Effector memory CD4-positive, alpha-beta T cell (primary cell): Measurements from ENCODE around the gene CERS1.

ENCODE experiments used
- DNase-seq, 3 donors: peaks; one replicate each; pipeline ENCODE4 v3.0.0-alpha.2; 2020
- H3K27ac ChIP-seq: 2 replicates; pipeline ENCODE4 v1.7.0; 2013; ENCODE audit warnings: mild to moderate bottlenecking, low read length, moderate library complexity; ENCODE audit not compliant: insufficient read depth, poor library complexity, severe bottlenecking
- H3K27me3 ChIP-seq: replicated peaks from 2 replicates; pipeline ENCODE4 v1.7.0; 2013; ENCODE audit warnings: mild to moderate bottlenecking, low read length; ENCODE audit not compliant: insufficient read depth, control insufficient read depth, poor library complexity, severe bottlenecking
- H3K36me3 ChIP-seq: 2 replicates; pipeline ENCODE4 v1.7.0; 2013; ENCODE audit warnings: mild to moderate bottlenecking, low read length, moderate library complexity; ENCODE audit not compliant: control insufficient read depth, insufficient read depth
- H3K4me1 ChIP-seq: 2 replicates; pipeline ENCODE4 v1.7.0; 2013; ENCODE audit warnings: low read length, mild to moderate bottlenecking; ENCODE audit not compliant: control insufficient read depth, insufficient read depth, poor library complexity, severe bottlenecking
- H3K4me3 ChIP-seq: 2 replicates; pipeline ENCODE4 v1.7.0; 2013; ENCODE audit warnings: low read length, low read depth, mild to moderate bottlenecking; ENCODE audit not compliant: insufficient read depth, poor library complexity, severe bottlenecking
- H3K9me3 ChIP-seq: 2 replicates; pipeline ENCODE4 v1.7.0; 2013; ENCODE audit warnings: mild to moderate bottlenecking, low read length, moderate library complexity; ENCODE audit not compliant: control insufficient read depth
- total RNA-seq, 3 donors: gene quantifications; one replicate each; lab custom pipeline; 2026; lab: John Stamatoyannopoulos, UW

The CERS1 gene
- total RNA-seq, result 0 to 0.19 (median 0.17) reads per million in 3 donors

GRCh38 chr19:18895824-18896341 lies at the start of gene CERS1:
CERS1 (minus strand) TSS chr19:18896158; CDS start chr19:18896072, 86 bp downstream.
- no peak for DNase-seq
- Histone ChIP-seq H3K4me3 (no peak within 1 kb of the TSS), H3K27me3 (peaks cover 16% of the 10 kb centered on the region)

GRCh38 chr19:18945297-18945696 lies 49.3 kb upstream of the CERS1 start:
- Histone ChIP-seq H3K9me3 (no peaks in the 10 kb centered on the region), H3K4me3 (no peak overlapping the region), H3K27me3 (peaks cover 6% of the 10 kb centered on the region), H3K27ac (no peak overlapping the region), H3K4me1 (peaks cover 5% of the 10 kb centered on the region), H3K36me3 (no peaks in the 10 kb centered on the region)
- no peak for DNase-seq

More at GRCh38 chr19:18895824-18896341, at the start of gene CERS1:
- Histone ChIP-seq H3K9me3 (no peaks in the 10 kb centered on the region), H3K4me1 (peaks cover 9% of the 10 kb centered on the region), H3K27ac (no peak within 1 kb of the TSS), H3K36me3 (peaks cover 19% of the 10 kb centered on the region)

- H3K4me1 ChIP-seq, result peaks cover 11% of the 10 kb centered on the region
- H3K36me3 ChIP-seq, result no peaks in the 10 kb centered on the region
- DNase-seq, result no peak
These were observed 47.5 kb upstream of the CERS1 start for GRCh38 chr19:18943465-18943864.

GRCh38 chr19:18942692-18943091 lies 46.7 kb upstream of the CERS1 start:
- Histone ChIP-seq H3K4me3 (no peak overlapping the region), H3K27me3 (peaks cover 9% of the 10 kb centered on the region), H3K4me1 (peaks cover 11% of the 10 kb centered on the region), H3K27ac (no peak overlapping the region), H3K9me3 (no peaks in the 10 kb centered on the region), H3K36me3 (no peaks in the 10 kb centered on the region)
- DNase-seq, result no peak

More at GRCh38 chr19:18943465-18943864, 47.5 kb upstream of the CERS1 start:
- H3K27ac ChIP-seq, result no peak overlapping the region
- peaks cover 9% of the 10 kb centered on the region for H3K27me3 ChIP-seq
- H3K4me3 ChIP-seq, result no peak overlapping the region
- H3K9me3 ChIP-seq, result no peaks in the 10 kb centered on the region

- DNase-seq, result no peak
- no peaks in the 10 kb centered on the region for H3K9me3 ChIP-seq
- H3K27me3 ChIP-seq, result peaks cover 9% of the 10 kb centered on the region
- H3K36me3 ChIP-seq, result no peaks in the 10 kb centered on the region
- H3K4me3 ChIP-seq, result no peak overlapping the region
- peaks cover 11% of the 10 kb centered on the region for H3K4me1 ChIP-seq
- no peak overlapping the region for H3K27ac ChIP-seq
These were observed 45.8 kb upstream of the CERS1 start for GRCh38 chr19:18941628-18942354.

GRCh38 chr19:18940769-18941627 lies 45.0 kb upstream of the CERS1 start, which contains the start of gene HOMER3:
HOMER3 (minus strand) TSS chr19:18941217; CDS start chr19:18938982, 2,235 bp downstream.
- no peaks in the 10 kb centered on the region for H3K36me3 ChIP-seq
- peak within 1 kb of the TSS; percentile 49 for H3K4me3 ChIP-seq
- peaks cover 11% of the 10 kb centered on the region for H3K4me1 ChIP-seq
- peak; percentile 44 to 64 (median 52) for DNase-seq
- peaks cover 9% of the 10 kb centered on the region for H3K27me3 ChIP-seq
- no peak within 1 kb of the TSS for H3K27ac ChIP-seq
- H3K9me3 ChIP-seq, result no peaks in the 10 kb centered on the region

GRCh38 chr19:18939922-18940768 lies 44.2 kb upstream of the CERS1 start:
- Histone ChIP-seq H3K9me3 (no peaks in the 10 kb centered on the region), H3K4me1 (peaks cover 11% of the 10 kb centered on the region), H3K36me3 (no peaks in the 10 kb centered on the region), H3K4me3 (peak overlapping the region; percentile 49), H3K27me3 (peaks cover 9% of the 10 kb centered on the region), H3K27ac (no peak overlapping the region)
- DNase-seq, result no peak

- H3K27ac ChIP-seq, result no peak overlapping the region
- peaks cover 9% of the 10 kb centered on the region for H3K27me3 ChIP-seq
- no peak for DNase-seq
- no peaks in the 10 kb centered on the region for H3K9me3 ChIP-seq
- no peak overlapping the region for H3K4me3 ChIP-seq
- peaks cover 11% of the 10 kb centered on the region for H3K4me1 ChIP-seq
- H3K36me3 ChIP-seq, result no peaks in the 10 kb centered on the region
These were observed 43.2 kb upstream of the CERS1 start for GRCh38 chr19:18939163-18939562.

GRCh38 chr19:18933297-18933696 lies 37.3 kb upstream of the CERS1 start:
- H3K27ac ChIP-seq, result no peak overlapping the region

More at GRCh38 chr19:18933297-18933696, 37.3 kb upstream of the CERS1 start:
- H3K4me3 ChIP-seq, result no peak overlapping the region
- H3K27me3 ChIP-seq, result no peaks in the 10 kb centered on the region
- no peak for DNase-seq
- H3K4me1 ChIP-seq, result peaks cover 9% of the 10 kb centered on the region
- no peaks in the 10 kb centered on the region for H3K36me3 ChIP-seq
- H3K9me3 ChIP-seq, result no peaks in the 10 kb centered on the region
